CD14-positive monocyte (primary cell): ENCODE data around the gene TPSG1. TPM values are rescaled to one million over a fixed set of nuclear protein-coding genes. Genes with fewer than 3 reads are reported as not detected.

ENCODE experiments used
- DNase-seq, 3 donors: peaks; one replicate each; pipeline ENCODE4 v3.0.0-alpha.2; 2011 to 2022
- H2AFZ ChIP-seq: 2 replicates; pipeline ENCODE4 v1.6.0; 2012; ENCODE audit warnings: mild to moderate bottlenecking, low read depth, low read length, inconsistent platforms; ENCODE audit not compliant: insufficient read depth, poor library complexity, severe bottlenecking
- H3K27ac ChIP-seq, 2 donors: 1 replicate in 1 of 2; 2 replicates in 1 of 2; pipeline ENCODE4 v1.5.1; 2012 to 2013; ENCODE audit warnings: low read length in 2 of 2, control low read depth in 1 of 2, inconsistent platforms in 1 of 2, low read depth in 1 of 2, mild to moderate bottlenecking in 1 of 2
- H3K27me3 ChIP-seq, 2 donors: one replicate each; pipeline versions ENCODE4 v1.6.0 to v1.6.1; 2011 to 2013; ENCODE audit warnings: low read length in 2 of 2; ENCODE audit not compliant: control insufficient read depth in 2 of 2, insufficient read depth in 2 of 2
- H3K36me3 ChIP-seq, 2 donors: replicated peaks in 1 of 2; 1 replicate in 1 of 2; 2 replicates in 1 of 2; pipeline versions ENCODE4 v1.5.1 to v1.6.1; 2012 to 2013; ENCODE audit warnings: low read length in 2 of 2, control low read depth in 1 of 2, inconsistent platforms in 1 of 2, mild to moderate bottlenecking in 1 of 2; ENCODE audit not compliant: insufficient read depth in 2 of 2, control insufficient read depth in 1 of 2
- H3K4me1 ChIP-seq, 2 donors: 1 replicate in 1 of 2; 2 replicates in 1 of 2; pipeline versions ENCODE4 v1.5.1 to v1.6.1; 2012 to 2013; ENCODE audit warnings: low read length in 2 of 2, control low read depth in 1 of 2, inconsistent platforms in 1 of 2, mild to moderate bottlenecking in 1 of 2, moderate library complexity in 1 of 2; ENCODE audit not compliant: insufficient read depth in 2 of 2, control insufficient read depth in 1 of 2
- H3K4me2 ChIP-seq: replicated peaks from 2 replicates; pipeline ENCODE3; 2012; ENCODE audit warnings: low read length, moderate library complexity, mild to moderate bottlenecking; ENCODE audit not compliant: poor library complexity, severe bottlenecking; ENCODE audit errors: extremely low read depth
- H3K4me3 ChIP-seq, 3 experiments: fragments of 200-600 bp in 1 of 3; sonication (generic) in 1 of 3; replicated peaks in 1 of 3; 1 replicate in 2 of 3; 2 replicates in 1 of 3; pipeline ENCODE4 v1.5.1; 2011 to 2013; ENCODE audit warnings: low read length in 3 of 3, mild to moderate bottlenecking in 3 of 3, control low read depth in 2 of 3, low read depth in 2 of 3, inconsistent platforms in 1 of 3, moderate library complexity in 1 of 3
- H3K79me2 ChIP-seq: 2 replicates; pipeline ENCODE4 v1.6.0; 2012; ENCODE audit warnings: mild to moderate bottlenecking, control low read depth, inconsistent platforms, low read length, moderate library complexity; ENCODE audit not compliant: insufficient read depth
- H3K9ac ChIP-seq: 2 replicates; pipeline ENCODE4 v1.6.0; 2017; ENCODE audit warnings: low read length, mild to moderate bottlenecking; ENCODE audit not compliant: insufficient read depth, poor library complexity, severe bottlenecking
- H3K9me3 ChIP-seq, 2 donors: replicated peaks in 1 of 2; 1 replicate in 1 of 2; 2 replicates in 1 of 2; pipeline versions ENCODE4 v1.5.1 to v1.6.1; 2012 to 2013; ENCODE audit warnings: low read length in 2 of 2, control low read depth in 1 of 2; ENCODE audit not compliant: control insufficient read depth in 1 of 2, insufficient read depth in 1 of 2
- H4K20me1 ChIP-seq: 2 replicates; pipeline ENCODE4 v1.6.0; 2012; ENCODE audit warnings: mild to moderate bottlenecking, low read length, control low read depth, moderate library complexity; ENCODE audit not compliant: insufficient read depth
- H3K27ac Mint-ChIP-seq, 7 donors: one replicate each; pipeline ENCODE4 v1.8.0; 2020; ENCODE audit warnings: mild to moderate bottlenecking in 7 of 7, mixed read lengths in 7 of 7, moderate library complexity in 6 of 7, inconsistent platforms in 2 of 7
- H3K27me3 Mint-ChIP-seq, 3 donors: one replicate each; pipeline ENCODE4 v1.8.0; 2021 to 2022; ENCODE audit warnings: low read depth in 3 of 3, mild to moderate bottlenecking in 3 of 3, mixed read lengths in 3 of 3, moderate library complexity in 3 of 3, inconsistent platforms in 1 of 3
- H3K36me3 Mint-ChIP-seq, 2 donors: one replicate each; pipeline ENCODE4 v1.8.0; 2020; ENCODE audit warnings: mixed read lengths in 2 of 2, inconsistent platforms in 1 of 2, mild to moderate bottlenecking in 1 of 2
- H3K4me1 Mint-ChIP-seq: one replicate; pipeline ENCODE4 v1.8.0; 2020; ENCODE audit warnings: mild to moderate bottlenecking, mixed read lengths
- H3K4me3 Mint-ChIP-seq, 2 donors: one replicate each; pipeline ENCODE4 v1.8.0; 2020; ENCODE audit warnings: mild to moderate bottlenecking in 2 of 2, mixed read lengths in 2 of 2, moderate library complexity in 1 of 2
- H3K9me3 Mint-ChIP-seq, 7 donors: one replicate each; pipeline ENCODE4 v1.8.0; 2020 to 2022; ENCODE audit warnings: mixed read lengths in 7 of 7, mild to moderate bottlenecking in 6 of 7, moderate library complexity in 6 of 7, inconsistent platforms in 2 of 7
- WGBS: methylation state at CpG from one replicate; pipeline ENCODE4 v1.1.5; 2013; ENCODE audit warnings: missing lambda C conversion rate; ENCODE audit not compliant: insufficient coverage; 5-methylcytosine and 5-hydroxymethylcytosine counted together
- intact Hi-C, 2 donors: fragments of 100-400 bp; cut with micrococcal nuclease; formaldehyde crosslinking; loops; one replicate each; pipeline versions ENCODE4 v1.15.0 to v1.15.1; 2023
- polyA plus RNA-seq, 3 donors: library from polyadenylated mRNA; depleted of rRNA in 1 of 3; unstranded in 2 of 3; stranded (reverse) in 1 of 3; fragments of 300-500 nt in 2 of 3; fragments of >200 nt in 1 of 3; fragmentation: Illumina TruSeq in 2 of 3; gene quantifications; 1 replicate in 2 of 3; 2 replicates in 1 of 3; pipeline ENCODE4 v1.2.3, GENCODE V29; 2012 to 2021
- TF ChIP-seq, protein P1 (sequence below): fragments of 200-600 bp; IDR thresholded peaks from one replicate; pipeline ENCODE4 v1.8.0; 2022; ENCODE audit warnings: antibody characterized with exemption, mild to moderate bottlenecking

The TPSG1 gene
- polyA plus RNA-seq, 3 donors, result not detected

DNA sequence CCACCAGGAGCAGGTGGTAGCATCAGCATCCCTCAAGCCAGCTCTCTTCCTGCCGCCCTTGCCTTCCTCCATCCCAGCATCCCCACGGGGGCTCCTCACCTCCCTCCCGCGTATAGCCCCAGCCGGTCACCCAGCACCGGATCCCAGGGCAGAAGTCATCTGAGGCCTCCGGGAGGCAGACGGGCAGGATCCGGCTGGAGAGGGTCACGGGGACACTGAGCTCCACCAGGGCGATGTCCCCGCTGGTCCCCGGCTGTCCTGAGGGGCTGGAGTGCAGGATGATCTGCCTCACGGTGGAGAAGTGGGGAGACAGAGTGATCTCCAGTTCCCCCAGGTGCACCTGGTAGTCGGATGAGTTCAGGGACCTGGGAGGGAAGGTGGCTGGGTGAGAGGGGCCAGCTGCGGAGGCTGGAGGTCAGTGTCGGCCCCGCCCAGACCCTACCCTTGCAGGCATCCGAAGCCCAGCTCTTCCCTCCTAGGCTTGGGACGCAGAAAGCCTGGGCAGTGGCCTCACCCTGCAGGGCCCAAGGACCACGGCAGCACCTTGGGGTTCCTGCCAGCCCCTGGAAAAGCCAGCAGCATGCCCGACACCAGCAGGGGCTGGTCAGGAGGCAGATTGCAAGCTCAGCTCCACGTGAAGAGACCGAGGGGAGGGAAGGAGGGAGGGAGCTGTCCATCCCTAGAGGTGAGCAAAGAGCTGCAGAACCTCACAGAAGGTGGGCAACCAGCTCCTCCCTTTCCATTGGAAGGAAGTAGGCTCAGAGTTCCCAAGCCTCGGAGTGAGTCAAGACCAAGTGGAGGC lies 2.3 kb downstream of the TPSG1 start:
- peak overlapping the region in 1 of 7 donors; percentile 31 for H3K27ac Mint-ChIP-seq
- Histone ChIP-seq H3K9me3 (no peaks in the 10 kb centered on the region), H2AFZ (no peak overlapping the region), H3K4me3 (no peak overlapping the region), H3K79me2 (no peaks in the 10 kb centered on the region), H4K20me1 (no peaks in the 10 kb centered on the region), H3K9ac (no peak overlapping the region), H3K36me3 (no peaks in the 10 kb centered on the region), H3K4me1 (no peaks in the 10 kb centered on the region), H3K4me2 (no peak overlapping the region), H3K27me3 (no peaks in the 10 kb centered on the region), H3K27ac (no peak overlapping the region)
- intact Hi-C loops, result no loop called here
- peaks cover 0 to 2% (median 0%) of the 10 kb centered on the region in 7 donors for H3K9me3 Mint-ChIP-seq
- H3K4me1 Mint-ChIP-seq, result no peaks in the 10 kb centered on the region
- WGBS, result 75% methylated on average over 17 of the region's 25 CpGs
- TF ChIP-seq, protein P1, sequence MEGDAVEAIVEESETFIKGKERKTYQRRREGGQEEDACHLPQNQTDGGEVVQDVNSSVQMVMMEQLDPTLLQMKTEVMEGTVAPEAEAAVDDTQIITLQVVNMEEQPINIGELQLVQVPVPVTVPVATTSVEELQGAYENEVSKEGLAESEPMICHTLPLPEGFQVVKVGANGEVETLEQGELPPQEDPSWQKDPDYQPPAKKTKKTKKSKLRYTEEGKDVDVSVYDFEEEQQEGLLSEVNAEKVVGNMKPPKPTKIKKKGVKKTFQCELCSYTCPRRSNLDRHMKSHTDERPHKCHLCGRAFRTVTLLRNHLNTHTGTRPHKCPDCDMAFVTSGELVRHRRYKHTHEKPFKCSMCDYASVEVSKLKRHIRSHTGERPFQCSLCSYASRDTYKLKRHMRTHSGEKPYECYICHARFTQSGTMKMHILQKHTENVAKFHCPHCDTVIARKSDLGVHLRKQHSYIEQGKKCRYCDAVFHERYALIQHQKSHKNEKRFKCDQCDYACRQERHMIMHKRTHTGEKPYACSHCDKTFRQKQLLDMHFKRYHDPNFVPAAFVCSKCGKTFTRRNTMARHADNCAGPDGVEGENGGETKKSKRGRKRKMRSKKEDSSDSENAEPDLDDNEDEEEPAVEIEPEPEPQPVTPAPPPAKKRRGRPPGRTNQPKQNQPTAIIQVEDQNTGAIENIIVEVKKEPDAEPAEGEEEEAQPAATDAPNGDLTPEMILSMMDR, result no peak
- no peak for DNase-seq
- no peaks in the 10 kb centered on the region for H3K36me3 Mint-ChIP-seq
- H3K27me3 Mint-ChIP-seq, result peaks cover 0 to 3% (median 0%) of the 10 kb centered on the region in 3 donors
- no peak overlapping the region for H3K4me3 Mint-ChIP-seq

DNA sequence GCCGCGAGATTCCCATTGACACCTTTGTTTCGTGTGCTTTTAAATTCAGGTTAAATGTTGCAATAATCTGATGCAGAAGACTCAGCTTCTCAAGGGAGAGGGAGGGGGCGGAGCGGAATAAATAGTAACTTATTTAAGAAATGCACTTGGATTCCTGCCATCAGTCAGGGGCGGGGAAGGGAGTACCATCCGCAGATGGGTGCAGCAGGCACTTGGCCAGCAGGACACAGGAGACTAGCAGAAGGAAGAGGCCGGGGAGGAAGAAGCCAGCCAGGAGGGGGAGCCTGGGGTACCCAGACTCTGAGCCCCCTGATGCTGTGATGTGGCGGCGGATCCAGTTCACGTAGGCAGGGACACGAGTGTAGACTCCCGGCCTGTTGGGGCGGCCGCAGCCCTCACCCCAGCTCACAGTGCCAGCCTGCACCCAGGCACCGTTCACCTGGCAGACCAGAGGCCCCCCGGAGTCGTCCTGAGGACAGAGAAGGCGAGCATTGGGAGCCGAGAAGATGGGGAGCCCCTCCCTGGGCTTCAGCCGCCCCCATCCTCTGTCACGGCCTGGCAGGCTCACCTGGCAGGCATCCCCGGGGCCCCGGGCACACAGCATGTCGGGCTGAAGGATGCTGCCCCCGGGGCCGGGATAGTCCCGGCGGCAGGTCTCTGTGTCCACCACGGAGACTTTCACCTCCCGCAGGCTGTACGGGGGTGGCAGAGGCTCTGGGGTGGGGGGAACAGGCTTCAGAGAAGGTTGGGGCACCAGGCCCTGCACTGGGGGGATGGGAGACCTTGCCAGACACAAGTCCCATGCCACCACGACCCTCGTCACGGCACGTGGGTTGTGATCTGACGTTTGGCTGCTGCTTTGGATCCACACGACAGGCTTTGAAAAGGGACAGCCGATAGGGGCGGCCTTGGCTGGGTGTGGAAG lies 3.2 kb downstream of the TPSG1 start:
- H3K4me1 Mint-ChIP-seq, result no peaks in the 10 kb centered on the region
- Histone ChIP-seq H2AFZ (no peak overlapping the region), H3K9me3 (no peaks in the 10 kb centered on the region), H3K27ac (no peak overlapping the region), H3K4me1 (no peaks in the 10 kb centered on the region), H3K9ac (no peak overlapping the region), H3K4me3 (no peak overlapping the region), H4K20me1 (no peaks in the 10 kb centered on the region), H3K79me2 (no peaks in the 10 kb centered on the region), H3K36me3 (no peaks in the 10 kb centered on the region), H3K27me3 (no peaks in the 10 kb centered on the region), H3K4me2 (no peak overlapping the region)
- no peaks in the 10 kb centered on the region for H3K36me3 Mint-ChIP-seq
- H3K4me3 Mint-ChIP-seq, result no peak overlapping the region
- TF ChIP-seq, protein P1, result no peak
- peaks cover 0 to 5% (median 0%) of the 10 kb centered on the region in 3 donors for H3K27me3 Mint-ChIP-seq
- H3K27ac Mint-ChIP-seq, result no peak overlapping the region
- intact Hi-C loops, result no loop called here
- peaks cover 0 to 2% (median 0%) of the 10 kb centered on the region in 7 donors for H3K9me3 Mint-ChIP-seq
- 88% methylated on average over 39 of the region's 40 CpGs for WGBS
- no peak for DNase-seq
